Measurements from ENCODE around the gene UPB1.

DNA sequence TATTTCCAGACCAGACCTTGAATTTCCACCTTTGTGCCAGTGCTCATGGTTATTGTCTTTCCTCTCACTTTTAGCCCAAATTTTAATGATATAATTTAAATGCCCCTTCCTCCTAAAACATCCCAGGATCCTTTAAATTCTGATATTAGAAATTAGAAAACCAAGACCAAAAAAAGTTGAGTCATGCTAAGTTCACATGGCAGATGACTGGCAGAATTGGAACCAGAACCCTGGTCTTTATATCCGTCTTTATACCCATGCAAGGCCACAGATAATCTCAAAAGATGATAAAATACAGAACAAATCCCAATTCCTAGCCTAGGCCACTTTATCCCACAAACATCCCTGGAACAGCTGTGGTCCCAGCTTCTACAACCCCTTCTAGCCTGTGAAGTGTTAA lies 41.3 kb upstream of the UPB1 start:
- no peak for TF ChIP-seq FOXK2 (IDR thresholded peaks at IDR 0.05)
- TF ChIP-seq TARDBP (IDR thresholded peaks at IDR 0.05): no peak
- no peak for TF ChIP-seq FOXM1 (IDR thresholded peaks at IDR 0.05; ENCODE audit: borderline replicate concordance)
- no peak for TF ChIP-seq ARNT (IDR thresholded peaks at IDR 0.05)
- TF ChIP-seq L3MBTL2 (conservative IDR thresholded peaks at IDR 0.05): no peak
- TF ChIP-seq FOXA1 (IDR thresholded peaks at IDR 0.05): no peak
- TF ChIP-seq SP1 (IDR thresholded peaks at IDR 0.05): no peak
- no peak for TF ChIP-seq HDGF (IDR thresholded peaks at IDR 0.05; ENCODE audit: borderline replicate concordance)
- TF ChIP-seq SUZ12 (IDR thresholded peaks at IDR 0.05): no peak
- no peak for TF ChIP-seq NFRKB (IDR thresholded peaks at IDR 0.05)
- no peak for TF ChIP-seq BHLHE40 (IDR thresholded peaks at IDR 0.05; ENCODE audit: borderline replicate concordance)
- no peak for TF ChIP-seq ELF4 (IDR thresholded peaks at IDR 0.05)
- TF ChIP-seq PKNOX1 (IDR thresholded peaks at IDR 0.05): no peak
- no peak for TF ChIP-seq LEF1 (IDR thresholded peaks at IDR 0.05; ENCODE audit: borderline replicate concordance)
